Sigmoid colon (tissue), 7 donors: ENCODE results near the gene SLC25A38. TPM values are rescaled to one million over a fixed set of nuclear protein-coding genes. Genes with fewer than 3 reads are reported as not detected.
A peak's percentile ranks its signal among the peaks of the same experiment; 100 is the strongest.

Source experiments
- DNase-seq: peaks from one replicate; pipeline ENCODE4 v3.0.0-alpha.2; 2019
- H3K27ac ChIP-seq, 4 donors: fragments of 200-600 bp; sonication (generic); one replicate each; pipeline ENCODE4 v1.5.1; 2016 to 2019; ENCODE audit warnings: mild to moderate bottlenecking in 1 of 4
- H3K27me3 ChIP-seq, 3 donors: fragments of 200-600 bp; sonication (generic); one replicate each; pipeline ENCODE4 v1.5.1; 2019; ENCODE audit warnings: mild to moderate bottlenecking in 1 of 3
- H3K36me3 ChIP-seq, 4 donors: fragments of 200-600 bp; sonication (generic); one replicate each; pipeline ENCODE4 v1.5.1; 2016 to 2019
- H3K4me1 ChIP-seq, 4 donors: fragments of 200-600 bp; sonication (generic); one replicate each; pipeline ENCODE4 v1.5.1; 2017 to 2019
- H3K4me3 ChIP-seq, 4 donors: fragments of 200-600 bp; sonication (generic); one replicate each; pipeline ENCODE4 v1.5.1; 2017 to 2019; ENCODE audit warnings: mild to moderate bottlenecking in 2 of 4, moderate library complexity in 1 of 4
- H3K9me3 ChIP-seq, 4 donors: fragments of 200-600 bp in 3 of 4; sonication (generic) in 3 of 4; one replicate each; pipeline versions ENCODE4 v1.5.1 to v1.6.1; 2013 to 2019
- EP300 ChIP-seq, 4 donors: sonication (generic); formaldehyde crosslinking; IDR thresholded peaks; one replicate each; pipeline ENCODE4 v1.6.1; 2017; ENCODE audit warnings: antibody characterized with exemption in 4 of 4
- POLR2A ChIP-seq, 2 donors: fragments of 450-650 bp; IDR thresholded peaks; one replicate each; pipeline ENCODE4 v1.6.1; 2016; ENCODE audit warnings: antibody characterized with exemption in 2 of 2, mild to moderate bottlenecking in 2 of 2, moderate library complexity in 2 of 2
- POLR2AphosphoS5 ChIP-seq, 4 donors: sonication (generic); formaldehyde crosslinking; IDR thresholded peaks; one replicate each; pipeline ENCODE4 v1.6.1; 2017; ENCODE audit warnings: antibody characterized with exemption in 4 of 4
- WGBS, 2 donors: extraction: QIAGEN DNeasy Blood & Tissue Kit; methylation state at CpG; one replicate each; pipeline ENCODE4 v1.1.7; 2013; 5-methylcytosine and 5-hydroxymethylcytosine counted together
- intact Hi-C: fragments of 100-400 bp; cut with DNase I; formaldehyde crosslinking; loops from one replicate; pipeline ENCODE4 v1.15.1; 2023
- polyA plus RNA-seq, 3 donors: library from polyadenylated mRNA; stranded (reverse); fragments of 200-250 nt; gene quantifications; one replicate each; pipeline ENCODE4 v1.2.3, GENCODE V29; 2013
- total RNA-seq, 4 donors: library from RNA; depleted of rRNA; stranded (reverse); fragments of >200 nt; gene quantifications; one replicate each; pipeline ENCODE4 v1.1.0, GENCODE V29; 2016
- TF ChIP-seq, protein P1 (sequence below), 4 experiments: fragments of 450-650 bp in 3 of 4; fragments of 200-600 bp in 1 of 4; IDR thresholded peaks; one replicate each; pipeline ENCODE4 v1.5.1; 2016 to 2019; ENCODE audit warnings: antibody characterized with exemption in 4 of 4, mild to moderate bottlenecking in 3 of 4, moderate library complexity in 2 of 4
- donor health status: healthy with polysubstance abuse.
- donor health status: Bipolar disorder and iron deficiency.
- donor health status: healthy.

Gene SLC25A38
- total and polyA plus RNA-seq, 7 donors = 25.8 to 39.0 (median 32.6) TPM

DNA sequence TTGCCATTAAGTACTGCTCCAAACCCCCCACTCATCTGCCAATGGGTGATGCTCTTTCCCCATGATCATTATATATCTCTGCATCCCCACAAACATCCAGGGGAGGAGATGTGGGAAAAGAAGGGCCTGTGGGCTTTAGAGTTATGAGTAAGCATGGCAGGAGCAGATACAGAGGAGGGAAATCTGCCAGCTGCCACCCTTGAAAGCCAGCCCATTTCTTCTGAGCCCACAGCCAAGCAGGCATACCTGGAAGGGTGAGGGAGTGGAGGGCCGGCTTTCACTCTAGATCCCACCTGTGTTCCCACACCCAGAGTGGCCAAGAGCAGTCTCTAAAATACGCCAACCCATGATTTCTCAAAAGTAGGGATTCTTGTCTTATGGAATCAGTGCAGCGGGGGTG lies 1.7 kb upstream of the SLC25A38 start:
- no peak overlapping the region for H3K27ac ChIP-seq
- H3K4me3 ChIP-seq = no peak overlapping the region
- intact Hi-C loops = loop anchor here (5.0 to 10.0 kb wide), 4 partner anchors 204 to 1597 kb away; partner anchors contain the start of gene RPL14
- H3K4me1 ChIP-seq = peaks cover 0 to 24% (median 21%) of the 10 kb centered on the region in 4 donors
- TF ChIP-seq POLR2A (IDR thresholded peaks at IDR 0.05) = no peak
- TF ChIP-seq POLR2AphosphoS5 (IDR thresholded peaks at IDR 0.05) = no peak
- TF ChIP-seq EP300 (IDR thresholded peaks at IDR 0.05) = no peak
- TF ChIP-seq, protein P1, sequence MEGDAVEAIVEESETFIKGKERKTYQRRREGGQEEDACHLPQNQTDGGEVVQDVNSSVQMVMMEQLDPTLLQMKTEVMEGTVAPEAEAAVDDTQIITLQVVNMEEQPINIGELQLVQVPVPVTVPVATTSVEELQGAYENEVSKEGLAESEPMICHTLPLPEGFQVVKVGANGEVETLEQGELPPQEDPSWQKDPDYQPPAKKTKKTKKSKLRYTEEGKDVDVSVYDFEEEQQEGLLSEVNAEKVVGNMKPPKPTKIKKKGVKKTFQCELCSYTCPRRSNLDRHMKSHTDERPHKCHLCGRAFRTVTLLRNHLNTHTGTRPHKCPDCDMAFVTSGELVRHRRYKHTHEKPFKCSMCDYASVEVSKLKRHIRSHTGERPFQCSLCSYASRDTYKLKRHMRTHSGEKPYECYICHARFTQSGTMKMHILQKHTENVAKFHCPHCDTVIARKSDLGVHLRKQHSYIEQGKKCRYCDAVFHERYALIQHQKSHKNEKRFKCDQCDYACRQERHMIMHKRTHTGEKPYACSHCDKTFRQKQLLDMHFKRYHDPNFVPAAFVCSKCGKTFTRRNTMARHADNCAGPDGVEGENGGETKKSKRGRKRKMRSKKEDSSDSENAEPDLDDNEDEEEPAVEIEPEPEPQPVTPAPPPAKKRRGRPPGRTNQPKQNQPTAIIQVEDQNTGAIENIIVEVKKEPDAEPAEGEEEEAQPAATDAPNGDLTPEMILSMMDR (IDR thresholded peaks at IDR 0.05) = no peak
- no peaks in the 10 kb centered on the region for H3K27me3 ChIP-seq
- H3K9me3 ChIP-seq = no peaks in the 10 kb centered on the region
- no peak for DNase-seq
- 95% methylated on average over 3 of the region's 3 CpGs for WGBS, 2 donors
- no peaks in the 10 kb centered on the region for H3K36me3 ChIP-seq

DNA sequence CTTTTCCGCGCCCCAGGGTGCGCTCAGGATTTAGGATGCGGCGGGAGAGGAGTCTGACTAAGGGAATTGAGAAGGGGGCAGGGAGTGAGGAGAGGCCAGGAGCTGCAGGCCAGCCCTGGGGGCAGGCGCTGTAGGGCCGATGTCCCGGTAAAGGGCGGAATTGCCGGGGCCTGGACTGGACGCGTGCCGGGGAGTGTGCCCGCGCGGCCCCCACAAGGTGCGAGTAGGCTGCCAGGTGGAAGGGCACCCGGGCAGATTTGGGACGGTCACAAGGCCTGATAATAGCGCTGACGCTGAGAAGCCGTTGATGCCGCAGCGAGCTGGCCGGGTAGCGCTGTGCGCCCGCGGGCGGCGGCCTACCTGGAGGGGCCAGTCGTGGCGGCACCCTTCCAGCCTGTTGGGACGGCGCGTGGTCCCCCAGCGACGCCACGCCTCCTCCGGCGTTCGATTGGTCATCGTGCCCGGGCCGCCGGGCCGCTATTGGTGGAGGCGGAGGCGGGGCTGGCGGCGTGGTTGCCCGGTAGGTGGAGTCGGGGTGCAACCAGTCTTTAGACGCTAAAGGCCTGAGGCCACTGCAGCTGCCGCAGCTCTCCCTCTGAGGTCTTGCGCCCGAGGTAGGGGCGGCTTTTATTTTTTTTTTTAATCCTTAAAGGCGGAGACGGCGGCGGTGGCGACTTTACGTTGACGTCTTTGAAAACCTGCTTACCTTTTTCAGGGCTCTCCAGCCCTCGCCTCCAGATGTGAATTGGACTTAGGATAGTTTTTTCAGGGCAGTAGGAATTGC lies 903 bp downstream of the SLC25A38 start:
- peak; percentile 69 to 75 for TF ChIP-seq POLR2A (IDR thresholded peaks at IDR 0.05)
- peak; percentile 67 to 95 (median 89) for TF ChIP-seq POLR2AphosphoS5 (IDR thresholded peaks at IDR 0.05)
- TF ChIP-seq EP300 (IDR thresholded peaks at IDR 0.05) = no peak
- TF ChIP-seq, protein P1 (IDR thresholded peaks at IDR 0.05) = no peak
- no peaks in the 10 kb centered on the region for H3K9me3 ChIP-seq
- H3K27me3 ChIP-seq = no peaks in the 10 kb centered on the region
- H3K4me1 ChIP-seq = peaks cover 0 to 24% (median 21%) of the 10 kb centered on the region in 4 donors
- peak overlapping the region; percentile 91 to 98 (median 94) for H3K27ac ChIP-seq
- intact Hi-C loops = loop anchor here (1.0 to 10.0 kb wide), 6 partner anchors 22 to 1599 kb away; partner anchors contain the start of genes RPL14 and RPSA
- peak; percentile 98 for DNase-seq
- 0 to 1% methylated on average over 66 of the region's 66 CpGs for WGBS, 2 donors
- no peaks in the 10 kb centered on the region for H3K36me3 ChIP-seq
- peak overlapping the region; percentile 62 to 90 (median 74) for H3K4me3 ChIP-seq

DNA sequence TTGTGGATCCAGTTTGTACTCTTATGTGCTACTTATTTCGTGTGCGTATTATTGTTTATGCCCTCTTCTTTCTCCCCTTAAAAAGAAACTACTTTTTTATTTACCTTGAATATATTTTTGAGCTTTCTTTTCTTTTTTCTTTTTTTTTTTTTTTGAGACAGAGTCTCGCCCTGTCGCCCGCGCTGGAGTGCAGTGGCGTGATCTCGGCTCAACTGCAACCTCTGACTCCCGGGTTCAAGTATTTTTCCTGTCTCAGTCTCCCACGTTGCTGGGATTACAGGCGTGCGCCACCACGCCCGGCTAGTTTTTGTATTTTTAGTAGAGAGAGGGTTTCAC lies 1.5 kb downstream of the SLC25A38 start:
- DNase-seq = no peak
- H3K27ac ChIP-seq = peak overlapping the region; percentile 91 to 98 (median 94)
- WGBS, 2 donors = 17 to 65% methylated on average over 14 of the region's 14 CpGs
- intact Hi-C loops = loop anchor here (1.0 to 10.0 kb wide), 6 partner anchors 22 to 1600 kb away; partner anchors contain the start of genes RPL14 and RPSA
- H3K4me1 ChIP-seq = peaks cover 0 to 24% (median 21%) of the 10 kb centered on the region in 4 donors
- no peaks in the 10 kb centered on the region for H3K27me3 ChIP-seq
- TF ChIP-seq, protein P1 (IDR thresholded peaks at IDR 0.05) = no peak
- TF ChIP-seq POLR2A (IDR thresholded peaks at IDR 0.05) (no peak), EP300 (IDR thresholded peaks at IDR 0.05) (no peak), POLR2AphosphoS5 (IDR thresholded peaks at IDR 0.05) (no peak)
- peak overlapping the region; percentile 11 to 90 (median 74) for H3K4me3 ChIP-seq
- H3K9me3 ChIP-seq = no peaks in the 10 kb centered on the region
- H3K36me3 ChIP-seq = peaks cover 0 to 5% (median 0%) of the 10 kb centered on the region in 4 donors

DNA sequence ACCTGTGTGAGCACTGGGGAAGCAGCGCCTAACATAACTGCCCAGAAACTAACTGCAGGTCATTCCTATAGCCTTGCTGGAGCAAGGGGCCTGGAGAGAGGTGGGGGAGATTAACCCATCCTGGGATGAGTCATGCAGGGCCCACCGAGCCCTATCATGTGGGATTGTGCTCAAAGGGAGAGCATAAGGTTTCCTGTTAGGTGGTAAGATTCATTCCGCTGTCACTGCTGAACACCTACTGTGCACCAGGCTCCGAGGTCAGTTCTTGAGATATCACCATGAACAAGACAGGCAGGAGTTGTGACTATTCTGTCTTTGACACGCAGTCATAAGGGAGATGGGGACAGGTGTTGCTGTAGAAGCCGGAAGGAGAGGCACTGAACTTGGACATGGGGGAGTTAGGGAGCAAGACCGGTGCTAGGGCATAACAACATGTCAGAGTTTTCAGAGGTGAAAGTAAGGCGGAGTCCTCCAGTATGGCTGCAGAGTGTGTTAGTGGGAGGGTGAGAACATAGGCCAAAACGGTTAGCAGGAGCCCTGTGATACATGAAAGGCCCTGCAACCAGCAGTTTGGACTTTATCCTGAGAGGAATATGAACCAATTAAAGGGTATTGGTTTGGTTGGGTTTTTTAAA lies 2.4 kb downstream of the SLC25A38 start:
- Histone ChIP-seq H3K4me1 (peaks cover 0 to 24% (median 21%) of the 10 kb centered on the region in 4 donors), H3K27ac (no peak overlapping the region), H3K9me3 (no peaks in the 10 kb centered on the region), H3K27me3 (no peaks in the 10 kb centered on the region), H3K36me3 (peaks cover 0 to 15% (median 3%) of the 10 kb centered on the region in 4 donors), H3K4me3 (no peak overlapping the region)
- intact Hi-C loops = loop anchor here (10.0 kb wide), 2 partner anchors 1069 to 1601 kb away; partner anchors contain the start of gene RPL14
- TF ChIP-seq POLR2A (IDR thresholded peaks at IDR 0.05) (no peak), POLR2AphosphoS5 (IDR thresholded peaks at IDR 0.05) (no peak), EP300 (IDR thresholded peaks at IDR 0.05) (no peak)
- TF ChIP-seq, protein P1 (IDR thresholded peaks at IDR 0.05) = no peak
- DNase-seq = no peak
- 45 to 69% methylated on average over 9 of the region's 9 CpGs for WGBS, 2 donors
